Activated naive CD8-positive, alpha-beta T cell treated with anti-CD3 and anti-CD28 coated beads for 36 hours (primary cell): ENCODE data around the gene PTPRK. TPM values are rescaled to one million over a fixed set of nuclear protein-coding genes. Genes with fewer than 3 reads are reported as not detected.

Experiments used
- DNase-seq: peaks from one replicate; pipeline ENCODE4 v3.0.0; 2021
- H3K27ac Mint-ChIP-seq: one replicate; pipeline ENCODE4 v1.8.0; 2022; ENCODE audit warnings: mild to moderate bottlenecking, moderate library complexity, mixed read lengths
- H3K27me3 Mint-ChIP-seq: one replicate; pipeline ENCODE4 v1.8.0; 2022; ENCODE audit warnings: mild to moderate bottlenecking, mixed read lengths
- H3K36me3 Mint-ChIP-seq: one replicate; pipeline ENCODE4 v1.8.0; 2021; ENCODE audit warnings: mild to moderate bottlenecking, mixed read lengths
- H3K4me1 Mint-ChIP-seq: one replicate; pipeline ENCODE4 v1.8.0; 2021; ENCODE audit warnings: mixed read lengths
- H3K4me3 Mint-ChIP-seq: one replicate; pipeline ENCODE4 v1.8.0; 2022; ENCODE audit warnings: mild to moderate bottlenecking, moderate library complexity, mixed read lengths
- H3K9me3 Mint-ChIP-seq: one replicate; pipeline ENCODE4 v1.8.0; 2022; ENCODE audit warnings: mixed read lengths
- total RNA-seq, 2 experiments: library from RNA; stranded (reverse); gene quantifications; one replicate each; pipeline ENCODE4 v1.2.3, GENCODE V29; 2021

Gene PTPRK
- total RNA-seq: 10 to 100 TPM; 13.4 to 18.0 TPM

DNA sequence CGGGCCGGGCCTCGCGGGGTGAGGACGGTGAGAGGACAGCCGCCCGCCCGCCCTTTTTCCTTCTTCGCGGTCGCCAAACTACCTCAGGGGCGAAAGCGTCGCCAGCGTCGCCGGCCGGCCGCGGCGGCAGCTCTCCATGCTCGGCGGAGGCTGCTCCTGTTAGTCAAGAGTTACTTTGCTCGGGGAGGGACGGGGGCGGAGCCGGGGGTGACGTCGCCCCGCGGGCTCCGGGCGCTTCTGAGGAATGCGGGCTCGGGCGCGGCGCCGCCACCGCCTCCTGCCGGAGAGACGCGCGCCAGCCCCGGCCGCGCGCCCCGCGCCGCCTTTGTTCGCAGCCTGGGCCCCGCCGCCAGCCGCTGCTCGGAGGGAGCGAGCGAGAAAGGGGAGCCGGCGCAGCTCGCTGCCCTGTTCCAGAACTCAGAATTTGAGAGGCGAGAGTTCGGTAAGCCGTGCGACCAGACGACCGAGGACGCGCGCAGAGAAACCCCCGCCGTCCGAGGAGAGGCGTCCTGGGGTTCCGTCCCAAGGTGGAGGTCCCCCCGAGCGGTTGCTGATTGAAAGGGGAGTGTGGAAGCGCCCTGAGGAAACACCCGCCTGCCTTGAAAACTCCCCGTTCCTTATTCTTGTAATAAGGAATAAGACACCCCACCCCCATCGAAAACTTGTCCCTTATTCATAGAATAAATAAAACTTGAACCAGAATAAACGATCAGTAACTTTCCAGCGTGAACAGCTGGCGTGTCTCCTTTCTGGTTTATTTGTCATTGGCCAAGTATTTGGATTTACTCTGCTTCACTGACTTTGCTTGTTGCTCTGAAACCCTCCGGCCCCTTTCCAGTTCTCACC is at the start of gene PTPRK:
TSS of gene PTPRK (minus strand) at position 164 of the 846 bp plus-strand sequence. CDS start 241 bp downstream, outside the sequence.
- H3K36me3 Mint-ChIP-seq: no peaks in the 10 kb centered on the region
- peak within 1 kb of the TSS; percentile 87 for H3K27ac Mint-ChIP-seq
- no peaks in the 10 kb centered on the region for H3K9me3 Mint-ChIP-seq
- peaks cover 55% of the 10 kb centered on the region for H3K27me3 Mint-ChIP-seq
- DNase-seq: peak; percentile 91
- peaks cover 17% of the 10 kb centered on the region for H3K4me1 Mint-ChIP-seq
- peak within 1 kb of the TSS; percentile 94 for H3K4me3 Mint-ChIP-seq

DNA sequence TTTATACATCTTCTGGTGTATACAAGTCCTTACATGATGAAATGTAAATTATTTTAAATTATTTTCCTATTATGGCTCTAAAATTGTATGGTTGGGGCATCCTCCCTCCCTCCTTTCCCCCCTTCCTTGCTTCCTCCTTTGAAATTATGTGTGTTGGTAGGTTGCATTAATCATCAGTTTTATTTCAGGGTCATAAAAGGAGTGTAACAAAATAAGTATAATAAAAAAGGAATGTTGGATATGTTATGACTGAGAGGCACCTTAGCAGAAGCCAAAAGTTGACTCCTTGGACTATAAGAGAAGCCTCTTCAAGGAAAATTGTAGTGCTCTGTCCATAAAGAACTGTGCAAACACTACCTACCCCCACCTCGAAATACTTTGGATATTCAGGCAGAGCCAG is 46.6 kb upstream of the PTPRK start:
- Mint-ChIP-seq H3K27me3 (peaks cover 1% of the 10 kb centered on the region), H3K36me3 (peaks cover 2% of the 10 kb centered on the region), H3K27ac (no peak overlapping the region), H3K4me3 (no peak overlapping the region), H3K4me1 (no peaks in the 10 kb centered on the region), H3K9me3 (peaks cover 4% of the 10 kb centered on the region)
- no peak for DNase-seq

DNA sequence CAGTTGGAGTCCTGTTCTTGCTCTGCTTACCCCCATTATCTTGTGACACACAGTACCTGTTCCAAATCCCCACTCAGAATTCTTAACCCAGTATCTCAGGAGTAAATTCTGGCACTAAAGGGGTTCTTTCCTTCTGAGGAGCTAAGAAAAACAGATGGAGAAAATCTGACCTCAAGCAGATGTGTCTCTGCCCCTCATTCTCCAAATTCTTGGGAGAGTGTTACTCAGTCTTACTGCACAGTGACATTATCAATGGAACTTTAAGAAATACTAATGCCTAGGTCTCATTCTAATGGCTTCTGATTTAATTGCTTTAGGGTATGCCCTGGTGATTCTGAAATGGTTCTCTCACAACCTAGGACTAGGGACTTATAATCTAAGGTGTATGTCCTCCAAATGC is 40.6 kb upstream of the PTPRK start:
- Mint-ChIP-seq H3K4me1 (no peaks in the 10 kb centered on the region), H3K36me3 (no peaks in the 10 kb centered on the region), H3K9me3 (no peaks in the 10 kb centered on the region), H3K4me3 (no peak overlapping the region), H3K27me3 (peaks cover 27% of the 10 kb centered on the region), H3K27ac (no peak overlapping the region)
- no peak for DNase-seq

DNA sequence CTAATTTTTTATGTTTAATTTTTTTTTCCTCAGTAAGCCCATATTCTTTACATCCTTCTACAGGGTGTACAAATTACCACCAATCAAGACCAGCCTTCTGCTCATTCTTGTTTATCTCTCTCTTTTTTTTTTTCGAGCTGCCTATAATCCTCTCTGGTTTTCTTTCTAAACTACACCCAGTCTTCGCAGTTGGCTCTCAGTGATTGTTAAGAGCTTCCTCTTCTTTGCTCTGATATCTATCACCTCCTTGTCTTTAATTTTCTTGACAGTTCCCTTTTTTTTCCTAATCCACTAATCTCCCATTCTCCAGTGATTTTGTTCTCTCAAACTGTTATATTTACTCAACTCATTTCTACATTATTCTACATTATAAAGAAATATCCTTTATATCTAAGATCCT is 38.5 kb upstream of the PTPRK start:
- no peak overlapping the region for H3K27ac Mint-ChIP-seq
- peaks cover 29% of the 10 kb centered on the region for H3K27me3 Mint-ChIP-seq
- no peaks in the 10 kb centered on the region for H3K36me3 Mint-ChIP-seq
- DNase-seq: no peak
- H3K4me3 Mint-ChIP-seq: no peak overlapping the region
- no peaks in the 10 kb centered on the region for H3K9me3 Mint-ChIP-seq
- peaks cover 3% of the 10 kb centered on the region for H3K4me1 Mint-ChIP-seq

DNA sequence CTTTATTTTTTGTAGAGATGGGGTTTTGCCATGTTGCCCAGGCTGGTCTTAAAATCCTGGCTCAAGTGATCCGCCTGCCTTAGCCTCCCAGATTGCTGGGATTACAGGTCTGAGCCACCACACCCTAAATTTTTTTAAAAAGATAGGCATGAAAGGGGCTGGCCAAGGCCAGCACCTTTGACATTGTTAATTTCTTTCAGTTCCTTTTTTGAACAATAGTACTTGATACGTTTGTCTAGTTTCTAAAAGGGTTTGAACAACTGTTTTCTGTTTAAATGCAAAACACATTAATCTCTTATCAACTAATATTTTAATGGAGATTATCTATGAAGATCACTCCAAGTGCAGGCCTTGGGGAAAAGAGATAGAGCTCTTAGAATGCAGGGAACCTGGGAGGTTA is 37.6 kb upstream of the PTPRK start:
- DNase-seq: no peak
- Mint-ChIP-seq H3K9me3 (no peaks in the 10 kb centered on the region), H3K27ac (no peak overlapping the region), H3K4me3 (no peak overlapping the region), H3K27me3 (peaks cover 33% of the 10 kb centered on the region), H3K36me3 (no peaks in the 10 kb centered on the region), H3K4me1 (peaks cover 3% of the 10 kb centered on the region)

DNA sequence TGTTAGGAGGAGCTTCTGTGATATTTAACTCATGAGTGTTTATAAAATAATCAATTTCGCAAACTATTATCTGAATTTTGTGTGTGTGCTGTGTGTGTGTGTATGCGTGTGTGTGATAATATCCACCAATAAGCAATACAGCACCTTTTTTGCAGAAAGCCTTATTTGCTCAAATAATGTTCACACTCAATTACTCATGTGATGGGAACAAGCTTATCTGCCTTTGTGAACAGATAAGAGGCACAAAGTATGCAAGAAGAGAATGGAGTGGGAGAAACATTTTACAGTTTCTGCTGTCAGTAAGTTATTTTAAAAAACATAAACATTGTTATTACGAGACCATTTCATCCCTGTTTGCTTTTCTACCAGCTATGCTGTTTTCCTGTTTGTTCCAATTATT is 36.7 kb upstream of the PTPRK start:
- H3K4me3 Mint-ChIP-seq: no peak overlapping the region
- H3K9me3 Mint-ChIP-seq: no peaks in the 10 kb centered on the region

DNA sequence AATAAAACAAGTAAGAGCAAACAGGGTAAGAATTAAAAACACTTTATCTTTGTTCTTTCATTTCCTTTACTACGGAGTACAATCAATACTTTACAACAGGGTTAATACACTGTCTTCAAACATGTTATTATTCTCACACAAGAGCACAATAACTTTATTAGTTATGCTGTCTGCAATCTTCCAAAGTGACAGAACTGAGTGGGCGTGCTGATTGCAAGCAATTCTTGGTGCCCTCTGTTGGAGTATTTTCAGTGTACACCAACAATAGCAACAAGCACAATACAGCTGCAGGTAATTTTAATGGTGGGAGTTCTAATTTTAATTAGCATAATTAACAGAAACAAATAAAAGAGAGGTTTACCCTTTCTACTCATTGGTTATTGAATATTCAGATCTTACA is 33.9 kb upstream of the PTPRK start:
- Mint-ChIP-seq H3K27ac (no peak overlapping the region), H3K9me3 (no peaks in the 10 kb centered on the region), H3K4me3 (no peak overlapping the region), H3K27me3 (peaks cover 21% of the 10 kb centered on the region), H3K4me1 (peaks cover 3% of the 10 kb centered on the region), H3K36me3 (no peaks in the 10 kb centered on the region)
- no peak for DNase-seq

More for the DNA sequence above, 36.7 kb upstream of the PTPRK start:
- Mint-ChIP-seq H3K27ac (no peak overlapping the region), H3K36me3 (no peaks in the 10 kb centered on the region), H3K27me3 (peaks cover 36% of the 10 kb centered on the region), H3K4me1 (peaks cover 3% of the 10 kb centered on the region)
- DNase-seq: no peak

DNA sequence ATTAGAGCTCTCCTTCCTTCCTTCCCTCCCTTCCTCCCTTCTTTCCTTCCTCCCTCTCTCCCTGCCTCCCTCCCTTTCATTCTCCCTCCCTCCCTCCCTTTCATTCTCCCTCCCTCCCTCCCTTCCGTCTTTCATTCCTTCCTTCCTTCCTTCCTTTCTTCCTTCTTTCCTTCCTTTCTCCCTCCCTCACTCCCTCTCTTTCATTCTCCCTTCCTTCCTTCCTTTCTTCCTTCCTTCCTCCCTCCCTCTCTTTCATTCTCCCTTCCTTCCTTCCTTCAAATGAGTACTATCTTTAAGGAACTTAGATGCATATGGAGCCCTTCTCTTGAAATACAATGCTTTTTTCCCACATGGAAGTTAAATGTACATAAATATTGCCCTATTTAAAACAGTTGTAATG is 20.9 kb upstream of the PTPRK start:
- Mint-ChIP-seq H3K4me1 (no peaks in the 10 kb centered on the region), H3K36me3 (no peaks in the 10 kb centered on the region), H3K4me3 (no peak overlapping the region), H3K9me3 (peaks cover 6% of the 10 kb centered on the region), H3K27me3 (peaks cover 12% of the 10 kb centered on the region), H3K27ac (no peak overlapping the region)
- DNase-seq: no peak

DNA sequence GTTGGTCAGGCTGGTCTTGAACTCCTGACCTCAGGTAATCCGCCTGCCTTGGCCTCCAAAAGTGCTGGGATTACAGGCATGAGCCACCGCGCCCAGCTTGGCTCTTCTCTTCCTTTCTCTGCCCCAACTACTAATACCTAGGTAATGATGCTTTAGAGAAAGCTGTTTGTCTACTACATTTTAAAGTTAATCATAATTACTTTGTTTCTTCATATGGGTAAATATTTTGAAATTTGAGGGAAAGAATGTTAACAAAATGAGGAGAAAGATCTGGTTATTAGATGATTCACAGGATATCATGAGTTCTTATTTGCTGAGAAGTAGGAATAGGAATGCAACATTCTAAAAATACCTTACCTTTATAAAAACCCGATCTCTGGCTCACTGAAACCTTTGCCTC is 18.4 kb upstream of the PTPRK start:
- Mint-ChIP-seq H3K27ac (no peak overlapping the region), H3K36me3 (no peaks in the 10 kb centered on the region), H3K9me3 (no peaks in the 10 kb centered on the region), H3K4me3 (no peak overlapping the region), H3K27me3 (peaks cover 24% of the 10 kb centered on the region), H3K4me1 (no peaks in the 10 kb centered on the region)
- no peak for DNase-seq

DNA sequence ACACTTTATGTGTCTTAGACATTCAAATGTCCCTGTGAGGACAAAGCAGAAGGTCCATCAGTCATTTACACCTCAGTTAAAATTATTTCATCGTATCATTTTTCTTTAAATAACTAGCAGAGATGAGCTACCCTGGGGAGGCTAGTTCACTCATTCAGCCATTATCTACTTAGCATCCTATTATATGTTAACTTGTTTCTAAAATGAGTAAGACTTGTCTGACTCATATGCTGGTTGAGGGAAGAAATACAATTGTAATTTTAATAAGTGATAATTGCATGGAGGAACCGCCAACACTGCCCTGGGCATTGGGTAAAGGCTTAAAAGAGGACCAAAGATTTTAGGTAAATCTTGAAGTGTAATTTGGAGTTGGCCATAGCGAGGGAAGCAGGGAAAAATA is 12.4 kb upstream of the PTPRK start:
- no peak overlapping the region for H3K27ac Mint-ChIP-seq
- no peak for DNase-seq
- H3K4me3 Mint-ChIP-seq: no peak overlapping the region
- no peaks in the 10 kb centered on the region for H3K36me3 Mint-ChIP-seq
- no peaks in the 10 kb centered on the region for H3K9me3 Mint-ChIP-seq
- peaks cover 6% of the 10 kb centered on the region for H3K4me1 Mint-ChIP-seq
- peaks cover 22% of the 10 kb centered on the region for H3K27me3 Mint-ChIP-seq

DNA sequence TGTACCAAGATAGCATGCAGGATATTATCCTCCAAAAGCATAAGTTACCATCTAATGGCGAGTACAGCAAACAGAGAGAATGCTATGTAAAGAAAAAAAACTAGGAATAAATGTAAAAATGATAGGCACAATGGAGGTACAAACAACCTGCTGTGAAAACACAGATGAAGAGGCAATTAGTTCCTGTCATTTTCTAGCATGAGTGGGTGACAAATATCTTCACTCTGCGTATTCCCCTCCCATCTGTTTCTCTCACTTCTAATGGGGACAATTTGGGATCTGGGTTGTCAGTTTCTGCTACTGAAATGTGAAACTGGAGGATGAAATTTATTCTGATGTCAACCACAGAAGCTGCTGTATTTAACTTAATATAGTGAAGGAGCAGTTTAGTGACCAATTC is 11.7 kb upstream of the PTPRK start:
- no peak overlapping the region for H3K4me3 Mint-ChIP-seq
- no peak for DNase-seq
- H3K36me3 Mint-ChIP-seq: no peaks in the 10 kb centered on the region
- H3K9me3 Mint-ChIP-seq: no peaks in the 10 kb centered on the region
- peaks cover 6% of the 10 kb centered on the region for H3K4me1 Mint-ChIP-seq
- H3K27me3 Mint-ChIP-seq: peaks cover 22% of the 10 kb centered on the region
- no peak overlapping the region for H3K27ac Mint-ChIP-seq

DNA sequence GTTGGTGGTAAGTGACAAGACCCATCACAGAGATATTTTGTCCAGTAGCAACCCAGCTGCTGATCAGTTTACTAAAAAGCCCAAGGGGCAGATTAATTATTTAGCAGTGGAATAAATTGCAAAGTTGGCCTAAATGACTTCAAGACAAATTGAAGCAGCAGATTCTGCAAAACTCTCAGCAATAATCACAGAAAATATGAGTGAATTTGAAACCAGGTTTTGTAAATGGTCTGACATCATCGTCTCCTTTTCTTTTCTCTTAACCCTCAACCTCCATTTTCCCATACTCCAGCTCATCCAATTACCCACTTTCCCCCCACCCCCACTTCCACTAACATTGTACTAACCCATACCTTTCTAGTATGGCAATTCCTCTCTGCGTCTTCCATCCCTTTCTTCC is 11.3 kb upstream of the PTPRK start:
- Mint-ChIP-seq H3K27me3 (peaks cover 22% of the 10 kb centered on the region), H3K4me3 (no peak overlapping the region), H3K27ac (no peak overlapping the region), H3K4me1 (peaks cover 6% of the 10 kb centered on the region), H3K36me3 (no peaks in the 10 kb centered on the region), H3K9me3 (no peaks in the 10 kb centered on the region)
- DNase-seq: no peak

DNA sequence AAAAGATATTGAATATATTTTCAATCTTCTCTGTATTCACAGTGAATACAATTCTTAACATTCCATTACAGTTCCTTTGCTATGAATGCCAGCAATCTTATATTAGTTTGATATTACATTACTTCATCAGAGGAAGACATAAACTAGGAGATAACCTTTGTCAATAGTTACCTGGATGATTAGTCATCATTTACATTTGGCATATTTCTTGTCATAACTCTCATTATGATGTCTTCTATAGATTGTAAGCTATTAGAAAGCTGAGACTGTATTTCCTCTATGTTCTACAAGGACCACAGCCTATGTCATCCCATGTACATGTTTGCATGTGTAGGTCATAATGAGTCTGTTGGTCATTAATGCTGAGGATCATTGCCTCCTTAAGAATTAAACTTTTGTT is 7.8 kb upstream of the PTPRK start:
- H3K4me3 Mint-ChIP-seq: no peak overlapping the region
- peaks cover 15% of the 10 kb centered on the region for H3K27me3 Mint-ChIP-seq

DNA sequence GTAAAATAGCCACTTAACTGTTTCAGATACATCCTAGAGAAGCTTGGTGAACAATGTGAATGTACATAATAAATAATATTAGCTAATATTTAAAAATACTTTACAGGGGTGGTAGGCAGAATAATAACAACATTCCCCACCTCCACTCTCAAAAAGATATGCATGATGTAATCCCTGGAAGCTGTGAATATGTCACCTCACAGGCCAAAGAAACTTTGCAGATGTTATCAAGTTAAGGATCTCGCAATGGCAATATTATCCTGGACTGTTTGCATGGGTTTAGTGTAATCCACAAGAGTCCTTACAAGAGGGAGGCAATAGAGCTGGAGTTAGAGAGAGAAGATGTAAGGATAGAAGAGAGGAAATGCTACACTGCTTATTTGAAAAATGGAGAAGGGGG is 7.0 kb upstream of the PTPRK start:
- peaks cover 15% of the 10 kb centered on the region for H3K27me3 Mint-ChIP-seq
- H3K4me1 Mint-ChIP-seq: peaks cover 4% of the 10 kb centered on the region
- H3K9me3 Mint-ChIP-seq: no peaks in the 10 kb centered on the region
- H3K4me3 Mint-ChIP-seq: no peak overlapping the region
- DNase-seq: no peak
- H3K36me3 Mint-ChIP-seq: no peaks in the 10 kb centered on the region
- H3K27ac Mint-ChIP-seq: no peak overlapping the region

More for the DNA sequence above, 7.8 kb upstream of the PTPRK start:
- no peaks in the 10 kb centered on the region for H3K9me3 Mint-ChIP-seq
- no peaks in the 10 kb centered on the region for H3K36me3 Mint-ChIP-seq
- H3K4me1 Mint-ChIP-seq: peaks cover 6% of the 10 kb centered on the region
- DNase-seq: no peak
- no peak overlapping the region for H3K27ac Mint-ChIP-seq

DNA sequence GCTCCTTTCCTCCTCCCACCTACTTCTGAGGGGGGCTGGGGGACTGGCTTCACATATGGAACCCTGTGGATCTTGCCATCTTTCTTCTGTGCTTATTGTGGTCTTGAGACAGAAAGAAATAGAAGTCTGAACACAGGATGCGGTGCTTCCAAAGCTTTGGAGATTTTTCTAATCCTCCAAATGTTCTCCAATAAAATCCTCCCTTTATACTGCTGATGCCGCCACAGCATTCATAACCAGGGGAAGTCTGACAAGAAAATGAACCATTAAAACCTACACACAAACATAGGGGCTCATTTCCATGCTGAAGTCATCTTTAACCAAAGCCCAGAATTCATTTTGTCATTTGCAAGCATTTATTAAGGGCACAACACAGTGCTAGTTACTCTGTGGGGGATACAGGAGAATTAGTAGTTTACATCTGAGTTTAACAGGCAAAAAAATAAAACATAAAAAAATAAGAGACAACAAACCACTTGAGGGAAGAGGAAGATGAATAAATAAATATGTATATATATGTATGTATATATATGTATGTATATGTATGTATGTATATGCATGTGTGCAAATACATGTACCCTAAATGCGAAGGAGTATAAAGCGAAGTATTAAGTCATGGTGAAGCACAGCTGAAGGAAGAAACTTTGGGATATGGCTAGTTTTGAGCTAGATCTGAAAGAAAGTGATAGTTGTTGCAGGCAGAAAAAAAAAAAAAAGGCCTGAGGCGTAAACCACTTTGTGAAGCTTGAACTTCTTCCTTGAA is 5.9 kb upstream of the PTPRK start:
- Mint-ChIP-seq H3K9me3 (no peaks in the 10 kb centered on the region), H3K4me3 (no peak overlapping the region), H3K27me3 (peaks cover 22% of the 10 kb centered on the region), H3K36me3 (no peaks in the 10 kb centered on the region), H3K4me1 (no peaks in the 10 kb centered on the region), H3K27ac (no peak overlapping the region)
- DNase-seq: no peak
